Gastrocnemius medialis (tissue), 4 donors: ENCODE results near the gene RHEX. TPM values are rescaled to one million over a fixed set of nuclear protein-coding genes. Genes with fewer than 3 reads are reported as not detected.

Experiments
- ATAC-seq, 2 donors: fragments of 150-250 bp; one replicate each; pipeline ENCODE4 v1.9.1; 2016
- DNase-seq, 2 donors: peaks; one replicate each; pipeline ENCODE4 v3.0.0-alpha.2; 2019
- H3K27ac ChIP-seq, 4 donors: fragments of 200-600 bp; sonication (generic); 1 replicate in 1 of 4; 2 replicates in 3 of 4; pipeline ENCODE4 v1.5.1; 2016 to 2018; ENCODE audit warnings: mild to moderate bottlenecking in 2 of 4, moderate library complexity in 1 of 4
- H3K27me3 ChIP-seq, 3 donors: fragments of 200-600 bp; sonication (generic) in 2 of 3; 1 replicate in 1 of 3; 2 replicates in 2 of 3; pipeline versions ENCODE4 v1.5.1 to v1.6.0; 2016 to 2019; ENCODE audit warnings: mild to moderate bottlenecking in 1 of 3, moderate library complexity in 1 of 3
- H3K36me3 ChIP-seq, 2 donors: fragments of 200-600 bp; sonication (generic) in 1 of 2; one replicate each; pipeline ENCODE4 v1.5.1; 2017 to 2018
- H3K4me1 ChIP-seq, 2 donors: fragments of 200-600 bp; sonication (generic) in 1 of 2; one replicate each; pipeline ENCODE4 v1.5.1; 2016 to 2017; ENCODE audit warnings: mild to moderate bottlenecking in 2 of 2
- H3K4me3 ChIP-seq, 4 donors: fragments of 200-600 bp; sonication (generic) in 3 of 4; 1 replicate in 1 of 4; 2 replicates in 3 of 4; pipeline ENCODE4 v1.5.1; 2016 to 2019; ENCODE audit warnings: mild to moderate bottlenecking in 2 of 4
- H3K9me3 ChIP-seq, 3 donors: fragments of 200-600 bp; sonication (generic) in 2 of 3; 1 replicate in 1 of 3; 2 replicates in 2 of 3; pipeline ENCODE4 v1.5.1; 2016 to 2019
- CTCF ChIP-seq, 5 experiments: fragments of 450-650 bp in 3 of 5; fragments of 200-600 bp in 2 of 5; sonication (generic) in 2 of 5; IDR thresholded peaks in 4 of 5; conservative IDR thresholded peaks in 1 of 5; 1 replicate in 4 of 5; 2 replicates in 1 of 5; pipeline ENCODE4 v1.5.1; 2016 to 2019; ENCODE audit warnings: antibody characterized with exemption in 5 of 5, mild to moderate bottlenecking in 3 of 5, moderate library complexity in 3 of 5
- POLR2A ChIP-seq, 2 donors: fragments of 450-650 bp; IDR thresholded peaks; one replicate each; pipeline ENCODE4 v1.6.1; 2017; ENCODE audit warnings: antibody characterized with exemption in 2 of 2, mild to moderate bottlenecking in 2 of 2, moderate library complexity in 2 of 2
- in situ Hi-C, 4 donors: fragments of 200-750 bp; cut with MboI; loops; one replicate each; pipeline versions ENCODE4 v1.15.0 to v1.8.0; 2017; ENCODE audit warnings: low sequenced_read_pairs in 4 of 4
- intact Hi-C: fragments of 100-400 bp; cut with DNase I; formaldehyde crosslinking; loops from one replicate; pipeline ENCODE4 v1.15.1; 2023; ENCODE audit warnings: low total_unique reads
- total RNA-seq, 4 donors: library from RNA; depleted of rRNA; stranded (reverse); fragments of >200 nt; gene quantifications; one replicate each; pipeline versions ENCODE4 v1.1.0 to v1.2.3, GENCODE V29; 2016

Gene RHEX
- total RNA-seq, 4 donors from 2014 or later, result not detected

- Histone ChIP-seq H3K27me3 (no peaks in the 10 kb centered on the region), H3K4me1 (no peaks in the 10 kb centered on the region), H3K36me3 (no peaks in the 10 kb centered on the region), H3K9me3 (no peaks in the 10 kb centered on the region), H3K27ac (no peak overlapping the region), H3K4me3 (no peak overlapping the region)
- in situ Hi-C loops, result no loop called here
- DNase-seq (no peak), ATAC-seq (no peak)
- no peak for TF ChIP-seq CTCF (IDR thresholded peaks at IDR 0.05 in 4 of 5, conservative IDR thresholded peaks at IDR 0.05 in 1 of 5)
- intact Hi-C loops, result no loop called here
These were observed 80.9 kb downstream of the RHEX start for GRCh38 chr1:206133751-206134415.

GRCh38 chr1:206135248-206135647 is 82.3 kb downstream of the RHEX start:
- no peak overlapping the region for H3K27ac ChIP-seq
- no peaks in the 10 kb centered on the region for H3K9me3 ChIP-seq
- in situ Hi-C loops, result no loop called here
- ATAC-seq, result no peak
- H3K4me1 ChIP-seq, result no peaks in the 10 kb centered on the region
- TF ChIP-seq POLR2A (IDR thresholded peaks at IDR 0.05), result no peak
- no peak for TF ChIP-seq CTCF (IDR thresholded peaks at IDR 0.05 in 4 of 5, conservative IDR thresholded peaks at IDR 0.05 in 1 of 5)
- no peaks in the 10 kb centered on the region for H3K36me3 ChIP-seq
- intact Hi-C loops, result no loop called here
- DNase-seq, result no peak
- no peaks in the 10 kb centered on the region for H3K27me3 ChIP-seq
- no peak overlapping the region for H3K4me3 ChIP-seq

DNA sequence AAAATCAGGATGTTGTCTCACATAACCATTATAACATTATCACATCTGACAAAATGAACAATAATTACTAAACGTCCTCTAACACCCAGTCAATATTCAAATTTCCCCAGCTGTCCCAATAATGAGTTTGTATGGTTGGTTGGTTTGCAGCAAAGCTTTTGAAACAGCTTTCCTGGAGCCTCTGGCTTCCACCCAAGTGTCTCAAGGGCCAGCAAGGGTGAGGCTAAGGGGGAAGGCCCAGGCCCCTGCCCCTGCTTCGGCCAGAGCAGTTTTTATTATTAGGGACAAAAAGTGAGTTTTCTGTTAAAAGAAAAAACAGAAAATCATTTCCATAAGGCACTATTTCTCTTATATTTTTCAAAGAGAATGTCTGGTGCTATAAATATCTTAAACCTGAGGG is 83.3 kb downstream of the RHEX start:
- in situ Hi-C loops (no loop called here), intact Hi-C loops (no loop called here)
- Histone ChIP-seq H3K4me1 (no peaks in the 10 kb centered on the region), H3K27ac (no peak overlapping the region), H3K9me3 (no peaks in the 10 kb centered on the region), H3K27me3 (no peaks in the 10 kb centered on the region), H3K4me3 (no peak overlapping the region), H3K36me3 (no peaks in the 10 kb centered on the region)
- DNase-seq (no peak), ATAC-seq (no peak)
- TF ChIP-seq POLR2A (IDR thresholded peaks at IDR 0.05), result no peak
- TF ChIP-seq CTCF (IDR thresholded peaks at IDR 0.05 in 4 of 5, conservative IDR thresholded peaks at IDR 0.05 in 1 of 5), result no peak

GRCh38 chr1:206142011-206142410 is 89.0 kb downstream of the RHEX start:
- Histone ChIP-seq H3K4me3 (no peak overlapping the region), H3K9me3 (no peaks in the 10 kb centered on the region), H3K36me3 (no peaks in the 10 kb centered on the region), H3K4me1 (no peaks in the 10 kb centered on the region), H3K27ac (no peak overlapping the region), H3K27me3 (peaks cover 0 to 4% (median 0%) of the 10 kb centered on the region in 3 donors)
- TF ChIP-seq CTCF (IDR thresholded peaks at IDR 0.05 in 4 of 5, conservative IDR thresholded peaks at IDR 0.05 in 1 of 5) (no peak), POLR2A (IDR thresholded peaks at IDR 0.05) (no peak)
- ATAC-seq, result no peak
- no peak for DNase-seq
- in situ Hi-C loops (no loop called here), intact Hi-C loops (no loop called here)

- intact Hi-C loops, result no loop called here
- no peak overlapping the region for H3K4me3 ChIP-seq
- no peaks in the 10 kb centered on the region for H3K36me3 ChIP-seq
- no peak overlapping the region for H3K27ac ChIP-seq
- ATAC-seq, result no peak
- no peak for DNase-seq
- TF ChIP-seq POLR2A (IDR thresholded peaks at IDR 0.05) (no peak), CTCF (IDR thresholded peaks at IDR 0.05 in 4 of 5, conservative IDR thresholded peaks at IDR 0.05 in 1 of 5) (no peak)
- H3K27me3 ChIP-seq, result peaks cover 0 to 4% (median 0%) of the 10 kb centered on the region in 3 donors
- no peaks in the 10 kb centered on the region for H3K4me1 ChIP-seq
- no peaks in the 10 kb centered on the region for H3K9me3 ChIP-seq
- in situ Hi-C loops, result no loop called here
These were observed 89.8 kb downstream of the RHEX start for GRCh38 chr1:206142770-206143169.
